ENCODE results near the gene PHACTR4. TPM values are rescaled to one million over a fixed set of nuclear protein-coding genes. Genes with fewer than 3 reads are reported as not detected.
"Not testable (repeated sequence)": the region's sequence is repeated elsewhere in the genome, so short reads cannot be mapped to it uniquely, and the experiment has no call there.

PHACTR4 gene
- total and polyA plus RNA-seq, 9 of the 15 experiments (the other 6 are each of a cell fraction or from before 2014, with no cell fraction given): 6.4 to 43.6 (median 14.2) TPM

DNA sequence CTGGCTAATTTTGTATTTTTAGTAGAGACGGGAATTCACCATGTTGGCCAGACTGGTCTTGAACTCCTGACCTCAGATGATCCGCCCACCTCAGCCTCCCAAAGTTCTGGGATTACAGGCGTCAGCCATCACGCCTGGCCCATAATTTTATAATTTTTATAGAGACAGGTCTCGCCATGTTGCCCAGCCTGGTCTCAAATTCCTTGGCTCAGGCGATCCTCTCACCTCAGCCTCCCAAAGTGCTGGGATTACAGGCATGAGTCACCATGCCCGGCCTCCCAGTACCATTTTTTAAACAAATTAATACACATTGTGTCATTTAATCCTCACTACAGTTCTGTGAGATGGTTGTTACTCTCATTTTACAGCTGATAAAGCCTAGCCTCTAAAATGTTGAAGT, 3.9 kb downstream of the PHACTR4 start:
- peak overlapping the region; percentile 8; the same call in 1 of the 3 replicates for H3K27ac ChIP-seq (ENCODE audit: extremely low read depth, low read depth, low read length)
- H3K27me3 ChIP-seq (ENCODE audit: control insufficient read depth in 2 of 2, insufficient read depth in 2 of 2, low read length in 2 of 2); H3K9me3 ChIP-seq (replicated peaks; ENCODE audit: control insufficient read depth, insufficient read depth, low read depth, low read length); FAIRE-seq; H3K4me2 ChIP-seq (ENCODE audit: insufficient read depth, low read length); in situ Hi-C loops (cut with MboI); H4K20me1 ChIP-seq (replicated peaks; ENCODE audit: control insufficient read depth, insufficient read depth, low read length); BruUV-seq (replicated peaks); ATAC-seq; DNase-seq (ENCODE audit: extremely low read depth in 1 of 4, low spot score in 3 of 4); H3K4me3 ChIP-seq; H2AFZ ChIP-seq (ENCODE audit: low read depth, low read length); H3K36me3 ChIP-seq (ENCODE audit: control insufficient read depth, insufficient read depth, low read length); H3K9me1 ChIP-seq (ENCODE audit: control insufficient read depth, insufficient read depth, low read length); CTCF ChIA-PET (ENCODE audit: low intra/inter-chr PET ratio); TF ChIP-seq ATF3 (CRISPR knock-in tag; conservative IDR thresholded peaks at IDR 0.05): not testable (repeated sequence)
- WGBS (ENCODE audit: insufficient coverage, low coverage, missing lambda C conversion rate): 55% methylated on average over 7 of the region's 7 CpGs
- intact Hi-C loops (cut with micrococcal nuclease): loop anchor here (5.0 kb wide), 1 partner anchor 34 kb away; no protein-coding TSS in a partner anchor
- H3K9ac ChIP-seq (ENCODE audit: insufficient read depth in 1 of 2, low read depth in 2 of 2, low read length in 2 of 2): peak overlapping the region; percentile 0 to 32; a peak in 1 of 4 replicates
- peak; percentile 61 for TF ChIP-seq FOSL1 (tag; conservative IDR thresholded peaks at IDR 0.05)
- TF ChIP-seq EGR1 (conservative IDR thresholded peaks at IDR 0.05): peak; percentile 27; the same call in 1 of the 2 replicates
- 0 out of 2 replicates have a peak, but pooled peaks have one; percentile 32 for TF ChIP-seq DPF2 (IDR thresholded peaks at IDR 0.05)
- 0 out of 2 replicates have a peak, but pooled peaks have one; percentile 35 for TF ChIP-seq SMARCE1 (IDR thresholded peaks at IDR 0.05)
- TF ChIP-seq ATF3 (IDR thresholded peaks at IDR 0.05): peak; percentile 79
- peak; percentile 39; the same call in 1 of the 2 replicates for TF ChIP-seq JUND (IDR thresholded peaks at IDR 0.05; ENCODE audit: borderline replicate concordance, low read depth, low read length)
- peak; percentile 43; the same call in 1 of the 3 replicates for TF ChIP-seq JUND (tag; IDR thresholded peaks at IDR 0.05; ENCODE audit: borderline replicate concordance, low read depth, low read length)
- POLR2A ChIA-PET: interaction anchor here (0.7 to 1.6 kb wide), 4 partner anchors 19 to 745 kb away, joined by 3 to 5 read pairs (median 4); partner anchors contain the start of gene RNU11
- peaks cover 33 to 43% of the 10 kb centered on the region in 2 experiments for H3K4me1 ChIP-seq (replicated peaks in 1 of 2; ENCODE audit: control insufficient read depth in 2 of 2, insufficient read depth in 2 of 2, low read length in 2 of 2)
- H3K79me2 ChIP-seq (ENCODE audit: control insufficient read depth, insufficient read depth, low read length): peaks cover 76% of the 10 kb centered on the region

Data from K562 (cell line).